K562 (cell line): ENCODE results near the gene MALAT1. TPM values are rescaled to one million over a fixed set of nuclear protein-coding genes. Genes with fewer than 3 reads are reported as not detected.

ENCODE experiments used
- CBFB ChIP-seq: sonication (generic); formaldehyde crosslinking; IDR thresholded peaks from 2 replicates; pipeline ENCODE4 v1.4.0; 2020; ENCODE audit warnings: mild to moderate bottlenecking, missing genetic modification reagents
- CBX1 ChIP-seq: sonication (generic); IDR thresholded peaks from 2 replicates; pipeline ENCODE4 v1.6.1; 2016; ENCODE audit warnings: antibody characterized with exemption, low read depth, mild to moderate bottlenecking
- GATA2 ChIP-seq: sonication (generic); formaldehyde crosslinking; IDR thresholded peaks from 2 replicates; pipeline ENCODE4 v1.4.0; 2020; ENCODE audit warnings: mild to moderate bottlenecking, missing genetic modification reagents
- HCFC1 ChIP-seq: IDR thresholded peaks from 2 replicates; pipeline ENCODE4 v1.6.1; 2012; ENCODE audit warnings: low read depth, low read length, improper control_type of control experiment
- KLF1 ChIP-seq: fragments of 450-650 bp; IDR thresholded peaks from 2 replicates; pipeline ENCODE4 v1.6.1; 2016; ENCODE audit warnings: missing genetic modification characterization, missing compliant biosample characterization
- MXI1 ChIP-seq: IDR thresholded peaks from 2 replicates; pipeline ENCODE4 v1.6.1; 2011; ENCODE audit warnings: low read depth, mild to moderate bottlenecking, improper control_type of control experiment, low read length
- NCOA6 ChIP-seq: fragments of 450-650 bp; IDR thresholded peaks from 2 replicates; pipeline ENCODE4 v1.6.1; 2017; ENCODE audit warnings: mild to moderate bottlenecking
- PML ChIP-seq: IDR thresholded peaks from 2 replicates; pipeline ENCODE4 v1.6.1; 2012; ENCODE audit warnings: low read length, inconsistent platforms
- RNF2 ChIP-seq: sonication (generic); IDR thresholded peaks from 2 replicates; pipeline ENCODE4 v1.6.1; 2016
- TEAD1 ChIP-seq, 2 experiments: fragments of 450-650 bp in 1 of 2; sonication (generic) in 1 of 2; formaldehyde crosslinking; IDR thresholded peaks; 2 replicates each; pipeline versions ENCODE4 v1.4.0 to v1.8.0; 2020 to 2022; ENCODE audit warnings: mild to moderate bottlenecking in 2 of 2, missing genetic modification reagents in 1 of 2
- TOE1 ChIP-seq, 2 experiments: fragments of 450-650 bp in 1 of 2; sonication (generic) in 1 of 2; formaldehyde crosslinking in 1 of 2; IDR thresholded peaks; 2 replicates each; pipeline versions ENCODE4 v1.7.1 to v1.8.0; 2016 to 2022; ENCODE audit warnings: borderline replicate concordance in 2 of 2, mild to moderate bottlenecking in 2 of 2, antibody characterized with exemption in 1 of 2, inconsistent platforms in 1 of 2, low read depth in 1 of 2, missing genetic modification reagents in 1 of 2, moderate library complexity in 1 of 2
- YBX1 ChIP-seq: fragments of 450-650 bp; IDR thresholded peaks from 2 replicates; pipeline ENCODE4 v1.7.1; 2016; ENCODE audit warnings: mild to moderate bottlenecking
- ZFPM2 ChIP-seq: fragments of 250-450 bp; sonication (Bioruptor Pico); IDR thresholded peaks from 2 replicates; pipeline ENCODE4 v1.5.1; 2022; ENCODE audit warnings: mild to moderate bottlenecking
- ZNF282 ChIP-seq: sonication (generic); formaldehyde crosslinking; IDR thresholded peaks from 2 replicates; pipeline ENCODE4 v1.8.1; 2023; ENCODE audit warnings: missing genetic modification reagents
- ZNF586 ChIP-seq: fragments of 450-650 bp; formaldehyde crosslinking; conservative IDR thresholded peaks from 2 replicates; pipeline ENCODE4 v1.4.0; 2020; ENCODE audit warnings: mild to moderate bottlenecking, moderate library complexity
- ZNF699 ChIP-seq: fragments of 250-450 bp; sonication (Bioruptor Pico); IDR thresholded peaks from 2 replicates; pipeline ENCODE4 v1.8.0; 2021; ENCODE audit warnings: mild to moderate bottlenecking, moderate library complexity; ENCODE audit not compliant: insufficient replicate concordance
- ZNF76 ChIP-seq: fragments of 250-450 bp; sonication (Bioruptor Pico); IDR thresholded peaks from 2 replicates; pipeline ENCODE4 v1.4.0; 2020; ENCODE audit warnings: mild to moderate bottlenecking, moderate library complexity, borderline replicate concordance
- ZNF785 ChIP-seq: fragments of 250-450 bp; sonication (Bioruptor Pico); IDR thresholded peaks from 2 replicates; pipeline ENCODE4 v1.4.0; 2020; ENCODE audit warnings: mild to moderate bottlenecking
- polyA plus RNA-seq, 8 experiments: library from polyadenylated mRNA; depleted of rRNA in 4 of 8; stranded (reverse) in 5 of 8; unstranded in 3 of 8; fragments of >200 nt; fragmentation: Nextera tagmentation in 2 of 8; fragmentation: Illumina TruSeq in 1 of 8; extraction: Ambion mirVana in 2 of 8; extraction: Trizol in 1 of 8; gene quantifications; 2 replicates each; pipeline versions ENCODE4 v1.2.1 to v1.2.3, GENCODE V29; 2011 to 2014; ENCODE audit warnings: inconsistent platforms in 1 of 8, missing spikeins in 1 of 8
- total RNA-seq, 7 experiments: library from RNA; depleted of rRNA in 6 of 7; stranded (reverse); fragments of >200 nt in 6 of 7; fragmentation: Illumina TruSeq in 2 of 7; extraction: Trizol in 2 of 7; gene quantifications; 2 replicates each; pipeline versions ENCODE4 v1.2.1 to v1.2.3, GENCODE V29; 2011 to 2021; ENCODE audit warnings: low replicate concordance in 1 of 7
- TF ChIP-seq, protein P1 (sequence below), 2 experiments: fragments of 450-650 bp; IDR thresholded peaks; 2 replicates each; pipeline ENCODE4 v1.6.1; 2016; ENCODE audit warnings: mild to moderate bottlenecking in 2 of 2, borderline replicate concordance in 1 of 2, low read depth in 1 of 2, moderate library complexity in 1 of 2
- TF ChIP-seq, protein P2 (sequence below): sonication (generic); formaldehyde crosslinking; IDR thresholded peaks from 2 replicates; pipeline ENCODE4 v1.5.0; 2020; ENCODE audit warnings: missing genetic modification reagents

MALAT1 gene
- total and polyA plus RNA-seq, 9 of the 15 experiments (the other 6 are each of a cell fraction or from before 2014, with no cell fraction given): 363 to 8,715 (median 2,351) TPM

DNA sequence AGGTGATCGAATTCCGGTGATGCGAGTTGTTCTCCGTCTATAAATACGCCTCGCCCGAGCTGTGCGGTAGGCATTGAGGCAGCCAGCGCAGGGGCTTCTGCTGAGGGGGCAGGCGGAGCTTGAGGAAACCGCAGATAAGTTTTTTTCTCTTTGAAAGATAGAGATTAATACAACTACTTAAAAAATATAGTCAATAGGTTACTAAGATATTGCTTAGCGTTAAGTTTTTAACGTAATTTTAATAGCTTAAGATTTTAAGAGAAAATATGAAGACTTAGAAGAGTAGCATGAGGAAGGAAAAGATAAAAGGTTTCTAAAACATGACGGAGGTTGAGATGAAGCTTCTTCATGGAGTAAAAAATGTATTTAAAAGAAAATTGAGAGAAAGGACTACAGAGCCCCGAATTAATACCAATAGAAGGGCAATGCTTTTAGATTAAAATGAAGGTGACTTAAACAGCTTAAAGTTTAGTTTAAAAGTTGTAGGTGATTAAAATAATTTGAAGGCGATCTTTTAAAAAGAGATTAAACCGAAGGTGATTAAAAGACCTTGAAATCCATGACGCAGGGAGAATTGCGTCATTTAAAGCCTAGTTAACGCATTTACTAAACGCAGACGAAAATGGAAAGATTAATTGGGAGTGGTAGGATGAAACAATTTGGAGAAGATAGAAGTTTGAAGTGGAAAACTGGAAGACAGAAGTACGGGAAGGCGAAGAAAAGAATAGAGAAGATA lies at the start of gene MALAT1 (continued):
- TF ChIP-seq, protein P1, sequence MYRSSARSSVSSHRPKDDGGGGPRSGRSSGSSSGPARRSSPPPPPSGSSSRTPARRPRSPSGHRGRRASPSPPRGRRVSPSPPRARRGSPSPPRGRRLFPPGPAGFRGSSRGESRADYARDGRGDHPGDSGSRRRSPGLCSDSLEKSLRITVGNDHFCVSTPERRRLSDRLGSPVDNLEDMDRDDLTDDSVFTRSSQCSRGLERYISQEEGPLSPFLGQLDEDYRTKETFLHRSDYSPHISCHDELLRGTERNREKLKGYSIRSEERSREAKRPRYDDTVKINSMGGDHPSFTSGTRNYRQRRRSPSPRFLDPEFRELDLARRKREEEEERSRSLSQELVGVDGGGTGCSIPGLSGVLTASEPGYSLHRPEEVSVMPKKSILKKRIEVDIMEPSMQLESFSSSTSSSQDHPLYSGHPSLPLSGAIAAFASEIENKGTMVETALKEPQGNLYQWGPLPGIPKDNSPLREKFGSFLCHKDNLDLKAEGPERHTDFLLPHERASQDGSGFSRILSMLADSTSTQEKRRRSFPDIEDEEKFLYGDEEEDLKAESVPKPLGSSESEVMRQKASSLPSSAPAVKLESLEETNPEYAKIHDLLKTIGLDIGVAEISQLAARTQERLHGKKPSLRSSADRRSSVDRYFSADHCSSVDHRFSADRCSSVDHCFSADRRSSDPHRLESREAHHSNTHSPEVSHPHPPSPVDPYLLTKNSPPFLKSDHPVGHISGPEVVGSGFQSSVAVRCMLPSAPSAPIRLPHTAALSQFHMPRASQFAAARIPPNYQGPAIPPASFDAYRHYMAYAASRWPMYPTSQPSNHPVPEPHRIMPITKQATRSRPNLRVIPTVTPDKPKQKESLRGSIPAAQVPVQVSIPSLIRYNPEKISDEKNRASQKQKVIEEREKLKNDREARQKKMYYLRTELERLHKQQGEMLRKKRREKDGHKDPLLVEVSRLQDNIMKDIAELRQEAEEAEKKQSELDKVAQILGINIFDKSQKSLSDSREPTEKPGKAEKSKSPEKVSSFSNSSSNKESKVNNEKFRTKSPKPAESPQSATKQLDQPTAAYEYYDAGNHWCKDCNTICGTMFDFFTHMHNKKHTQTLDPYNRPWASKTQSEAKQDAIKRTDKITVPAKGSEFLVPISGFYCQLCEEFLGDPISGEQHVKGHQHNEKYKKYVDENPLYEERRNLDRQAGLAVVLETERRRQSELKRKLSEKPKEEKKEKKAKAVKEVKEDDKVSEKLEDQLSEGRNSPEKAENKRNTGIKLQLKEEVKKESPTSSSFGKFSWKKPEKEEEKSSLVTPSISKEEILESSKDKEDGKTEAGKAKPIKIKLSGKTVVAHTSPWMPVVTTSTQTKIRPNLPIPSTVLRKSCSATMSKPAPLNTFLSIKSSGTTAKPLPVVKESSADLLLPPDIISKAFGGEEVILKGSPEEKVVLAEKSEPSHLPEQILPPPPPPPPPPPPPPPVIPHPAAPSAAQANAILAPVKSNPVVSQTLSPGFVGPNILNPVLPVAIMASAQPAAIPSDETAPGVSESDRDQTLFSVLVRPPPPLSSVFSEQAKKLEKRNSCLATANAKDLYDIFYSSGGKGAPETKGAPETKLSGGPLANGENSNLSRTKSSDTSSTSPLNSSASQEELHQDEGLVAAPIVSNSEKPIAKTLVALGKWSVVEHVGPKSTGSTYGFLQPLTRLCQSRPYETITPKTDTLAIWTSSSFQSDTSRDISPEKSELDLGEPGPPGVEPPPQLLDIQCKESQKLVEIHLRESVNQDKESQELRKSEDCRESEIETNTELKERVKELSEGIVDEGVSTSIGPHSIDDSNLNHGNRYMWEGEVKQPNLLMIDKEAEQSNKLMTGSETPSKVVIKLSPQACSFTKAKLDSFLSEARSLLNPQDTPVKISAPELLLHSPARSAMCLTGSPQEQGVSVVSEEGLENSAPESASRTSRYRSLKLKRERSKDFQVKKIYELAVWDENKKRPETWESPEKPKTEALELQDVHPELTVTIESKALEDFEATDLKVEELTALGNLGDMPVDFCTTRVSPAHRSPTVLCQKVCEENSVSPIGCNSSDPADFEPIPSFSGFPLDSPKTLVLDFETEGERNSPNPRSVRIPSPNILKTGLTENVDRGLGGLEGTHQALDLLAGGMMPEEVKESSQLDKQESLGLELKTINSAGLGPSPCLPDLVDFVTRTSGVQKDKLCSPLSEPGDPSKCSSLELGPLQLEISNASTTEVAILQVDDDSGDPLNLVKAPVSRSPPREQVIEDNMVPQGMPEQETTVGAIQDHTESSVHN (IDR thresholded peaks at IDR 0.05; ENCODE audit: borderline replicate concordance in 1 of 2, low read depth in 1 of 2): 0 out of 4 replicates have a peak, but pooled peaks of 1 of the 2 experiments have one; percentile 59
- peak; percentile 99 for TF ChIP-seq RNF2
- peak; percentile 73 for TF ChIP-seq NCOA6
- no peak for TF ChIP-seq ZNF76 (CRISPR knock-in tag)
- TF ChIP-seq CBX1: peak; percentile 99
- no peak; the same call in 1 of the 2 replicates for TF ChIP-seq TOE1 (IDR thresholded peaks at IDR 0.05; ENCODE audit: borderline replicate concordance)
- TF ChIP-seq TOE1 (CRISPR knock-in tag; IDR thresholded peaks at IDR 0.05; ENCODE audit: borderline replicate concordance, low read depth): no peak
- TF ChIP-seq ZNF785 (CRISPR knock-in tag): no peak
- peak; percentile 39; the same call in 1 of the 2 replicates for TF ChIP-seq GATA2
- TF ChIP-seq ZNF699 (CRISPR knock-in tag): peak; percentile 76
- peak; percentile 99 for TF ChIP-seq PML
- peak; percentile 94 to 99 for TF ChIP-seq TEAD1 (CRISPR knock-in tag; IDR thresholded peaks at IDR 0.05)
- TF ChIP-seq ZNF282: no peak
- 0 out of 2 replicates have a peak, but pooled peaks have one; percentile 5 for TF ChIP-seq KLF1
- TF ChIP-seq YBX1: no peak
- TF ChIP-seq ZNF586: peak; percentile 96; the same call in 1 of the 2 replicates
- TF ChIP-seq ZFPM2: peak; percentile 100
- TF ChIP-seq HCFC1: peak; percentile 63
- TF ChIP-seq MXI1: peak; percentile 78
- TF ChIP-seq, protein P2, sequence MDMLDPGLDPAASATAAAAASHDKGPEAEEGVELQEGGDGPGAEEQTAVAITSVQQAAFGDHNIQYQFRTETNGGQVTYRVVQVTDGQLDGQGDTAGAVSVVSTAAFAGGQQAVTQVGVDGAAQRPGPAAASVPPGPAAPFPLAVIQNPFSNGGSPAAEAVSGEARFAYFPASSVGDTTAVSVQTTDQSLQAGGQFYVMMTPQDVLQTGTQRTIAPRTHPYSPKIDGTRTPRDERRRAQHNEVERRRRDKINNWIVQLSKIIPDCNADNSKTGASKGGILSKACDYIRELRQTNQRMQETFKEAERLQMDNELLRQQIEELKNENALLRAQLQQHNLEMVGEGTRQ (CRISPR knock-in tag): no peak
- peak; percentile 89 for TF ChIP-seq CBFB (CRISPR knock-in tag)
